Stomach (tissue), 9 donors: ENCODE measurements around the gene FREM2. TPM values are rescaled to one million over a fixed set of nuclear protein-coding genes. Genes with fewer than 3 reads are reported as not detected.

Experiments used
- DNase-seq, 2 donors: peaks; one replicate each; pipeline versions ENCODE4 v3.0.0 to v3.0.0-alpha.2; 2013 to 2019
- H3K27ac ChIP-seq, 5 donors: fragments of 200-600 bp in 4 of 5; sonication (generic) in 4 of 5; one replicate each; pipeline ENCODE4 v1.5.1; 2013 to 2019; ENCODE audit warnings: mild to moderate bottlenecking in 1 of 5, moderate library complexity in 1 of 5
- H3K27me3 ChIP-seq, 3 donors: fragments of 200-600 bp; sonication (generic); one replicate each; pipeline ENCODE4 v1.5.1; 2017 to 2019; ENCODE audit warnings: mixed run types in 1 of 3
- H3K36me3 ChIP-seq, 4 donors: fragments of 200-600 bp; sonication (generic); 1 replicate in 3 of 4; 2 replicates in 1 of 4; pipeline ENCODE4 v1.5.1; 2016 to 2019
- H3K4me1 ChIP-seq, 4 donors: fragments of 200-600 bp; sonication (generic); one replicate each; pipeline ENCODE4 v1.5.1; 2016 to 2019
- H3K4me3 ChIP-seq, 4 donors: fragments of 200-600 bp; sonication (generic) in 3 of 4; one replicate each; pipeline ENCODE4 v1.5.1; 2016 to 2019; ENCODE audit warnings: mild to moderate bottlenecking in 1 of 4
- H3K9me3 ChIP-seq, 4 donors: fragments of 200-600 bp; sonication (generic); one replicate each; pipeline ENCODE4 v1.5.1; 2016 to 2019
- CTCF ChIP-seq, 7 experiments: fragments of 450-650 bp in 4 of 7; fragments of 200-600 bp in 3 of 7; sonication (generic) in 3 of 7; IDR thresholded peaks; one replicate each; pipeline ENCODE4 v1.5.1; 2016 to 2019; ENCODE audit warnings: antibody characterized with exemption in 7 of 7, control low read depth in 2 of 7, mild to moderate bottlenecking in 1 of 7
- EP300 ChIP-seq: sonication (generic); formaldehyde crosslinking; IDR thresholded peaks from one replicate; pipeline ENCODE4 v1.6.1; 2017; ENCODE audit warnings: antibody characterized with exemption
- POLR2A ChIP-seq, 4 donors: fragments of 450-650 bp; IDR thresholded peaks; one replicate each; pipeline ENCODE4 v1.6.1; 2016; ENCODE audit warnings: antibody characterized with exemption in 4 of 4, control low read depth in 2 of 4, mild to moderate bottlenecking in 1 of 4, moderate library complexity in 1 of 4
- POLR2AphosphoS5 ChIP-seq, 3 donors: sonication (generic); formaldehyde crosslinking; IDR thresholded peaks; one replicate each; pipeline ENCODE4 v1.6.1; 2016; ENCODE audit warnings: antibody characterized with exemption in 3 of 3
- WGBS, 5 donors: extraction: QIAGEN DNeasy Blood & Tissue Kit in 3 of 5; methylation state at CpG; one replicate each; pipeline versions ENCODE4 v1.1.5 to v1.1.7; 2013 to 2018; 5-methylcytosine and 5-hydroxymethylcytosine counted together
- intact Hi-C: fragments of 100-400 bp; cut with DNase I; formaldehyde crosslinking; loops from one replicate; pipeline ENCODE4 v1.15.1; 2023; ENCODE audit warnings: low total_unique reads
- polyA plus RNA-seq, 3 donors: library from polyadenylated mRNA; stranded (reverse); fragments of 200-250 nt; gene quantifications; one replicate each; pipeline ENCODE4 v1.2.3, GENCODE V29; 2013
- total RNA-seq, 5 donors: library from RNA; depleted of rRNA; stranded (reverse); fragments of >200 nt; gene quantifications; one replicate each; pipeline versions ENCODE4 v1.1.0 to v1.2.3, GENCODE V29; 2014 to 2016
- donor health status: healthy with polysubstance abuse.
- donor health status: Bipolar disorder and iron deficiency.
- donor health status: healthy.

FREM2 gene
- total and polyA plus RNA-seq, 8 donors, result 0.37 to 18.0 (median 1.3) TPM

GRCh38 chr13:38758277-38758676, 71.4 kb downstream of the FREM2 start:
- H3K27me3 ChIP-seq, result no peaks in the 10 kb centered on the region
- no peak overlapping the region for H3K27ac ChIP-seq
- intact Hi-C loops, result no loop called here
- no peaks in the 10 kb centered on the region for H3K9me3 ChIP-seq
- no peaks in the 10 kb centered on the region for H3K36me3 ChIP-seq
- no peaks in the 10 kb centered on the region for H3K4me1 ChIP-seq
- TF ChIP-seq POLR2A (IDR thresholded peaks at IDR 0.05) (no peak), CTCF (IDR thresholded peaks at IDR 0.05) (no peak), POLR2AphosphoS5 (IDR thresholded peaks at IDR 0.05) (no peak), EP300 (no peak)
- H3K4me3 ChIP-seq, result no peak overlapping the region
- no peak for DNase-seq
- 32 to 50% (median 34%) methylated on average over 4 to 5 of the region's 5 CpGs for WGBS, 5 donors

- Histone ChIP-seq H3K27ac (no peak overlapping the region), H3K36me3 (no peaks in the 10 kb centered on the region), H3K9me3 (no peaks in the 10 kb centered on the region), H3K4me3 (no peak overlapping the region), H3K4me1 (peaks cover 0 to 8% (median 3%) of the 10 kb centered on the region in 4 donors), H3K27me3 (no peaks in the 10 kb centered on the region)
- DNase-seq, result no peak
- TF ChIP-seq CTCF (IDR thresholded peaks at IDR 0.05) (no peak), POLR2A (IDR thresholded peaks at IDR 0.05) (no peak), EP300 (no peak), POLR2AphosphoS5 (IDR thresholded peaks at IDR 0.05) (no peak)
- 56 to 62% (median 57%) methylated on average over 4 of the region's 4 CpGs for WGBS, 5 donors
- intact Hi-C loops, result no loop called here
Observed at GRCh38 chr13:38759390-38759789, 72.5 kb downstream of the FREM2 start.

GRCh38 chr13:38763446-38764381, 76.8 kb downstream of the FREM2 start:
- intact Hi-C loops, result no loop called here
- 14 to 24% (median 22%) methylated on average over 7 of the region's 7 CpGs for WGBS, 5 donors
- Histone ChIP-seq H3K4me1 (peaks cover 0 to 8% (median 3%) of the 10 kb centered on the region in 4 donors), H3K9me3 (no peaks in the 10 kb centered on the region), H3K4me3 (no peak overlapping the region), H3K36me3 (no peaks in the 10 kb centered on the region), H3K27ac (no peak overlapping the region), H3K27me3 (no peaks in the 10 kb centered on the region)
- DNase-seq, result peak in 1 of 2 donors; percentile 78
- no peak for TF ChIP-seq EP300
- peak in 4 of 7 experiments; percentile 31 to 60 (median 44) for TF ChIP-seq CTCF (IDR thresholded peaks at IDR 0.05)
- TF ChIP-seq POLR2AphosphoS5 (IDR thresholded peaks at IDR 0.05), result no peak
- TF ChIP-seq POLR2A (IDR thresholded peaks at IDR 0.05), result no peak

- H3K27ac ChIP-seq, result no peak overlapping the region
- peaks cover 0 to 8% (median 3%) of the 10 kb centered on the region in 4 donors for H3K4me1 ChIP-seq
- TF ChIP-seq CTCF (IDR thresholded peaks at IDR 0.05) (no peak), EP300 (no peak), POLR2A (IDR thresholded peaks at IDR 0.05) (no peak), POLR2AphosphoS5 (IDR thresholded peaks at IDR 0.05) (no peak)
- no peak for DNase-seq
- WGBS, 5 donors, result 79 to 89% (median 84%) methylated on average over 2 of the region's 2 CpGs
- intact Hi-C loops, result no loop called here
- no peaks in the 10 kb centered on the region for H3K36me3 ChIP-seq
- no peaks in the 10 kb centered on the region for H3K9me3 ChIP-seq
- no peak overlapping the region for H3K4me3 ChIP-seq
- H3K27me3 ChIP-seq, result no peaks in the 10 kb centered on the region
Observed at GRCh38 chr13:38766799-38767198, 79.9 kb downstream of the FREM2 start.
